ENCODE results near the gene PKD1L1.

- TF ChIP-seq CTCF (IDR thresholded peaks at IDR 0.05) (no peak), POLR2AphosphoS5 (IDR thresholded peaks at IDR 0.05) (no peak), POLR2A (IDR thresholded peaks at IDR 0.05) (no peak), EP300 (IDR thresholded peaks at IDR 0.05) (no peak)
Observed at GRCh38 chr7:47816647-47817046, 131.6 kb downstream of the PKD1L1 start.

All from sigmoid colon (tissue), 4 donors.